AG04449 (cell line): Measurements from ENCODE around the gene CDKN2B-AS1.

Source experiments
- CTCF ChIA-PET: fragments of 350-600 bp; formaldehyde crosslinking; extraction: SDS; loops from one replicate; lab custom pipeline; 2021; ENCODE audit warnings: antibody characterized with exemption; lab: Yijun Ruan, JAX
- POLR2A ChIA-PET: fragments of 400-600, 350-600 bp; formaldehyde crosslinking; extraction: SDS; loops from one replicate; lab custom pipeline; 2020; ENCODE audit warnings: antibody characterized with exemption, inconsistent platforms; lab: Yijun Ruan, JAX
- DNase-seq: peaks from one replicate; pipeline ENCODE4 v3.0.0-alpha.2; 2010; ENCODE audit warnings: low read depth, low spot score
- H3K4me3 ChIP-seq: 2 replicates; pipeline ENCODE4 v1.5.1; 2011; ENCODE audit warnings: low read depth, mild to moderate bottlenecking, control low read depth, low read length
- TF ChIP-seq, protein P1 (sequence below): IDR thresholded peaks from one replicate; pipeline ENCODE4 v1.5.1; 2011; ENCODE audit warnings: mild to moderate bottlenecking, moderate library complexity, low read length, control low read depth, inconsistent platforms; ENCODE audit not compliant: insufficient read depth; ENCODE audit errors: missing control alignments

The CDKN2B-AS1 gene

DNA sequence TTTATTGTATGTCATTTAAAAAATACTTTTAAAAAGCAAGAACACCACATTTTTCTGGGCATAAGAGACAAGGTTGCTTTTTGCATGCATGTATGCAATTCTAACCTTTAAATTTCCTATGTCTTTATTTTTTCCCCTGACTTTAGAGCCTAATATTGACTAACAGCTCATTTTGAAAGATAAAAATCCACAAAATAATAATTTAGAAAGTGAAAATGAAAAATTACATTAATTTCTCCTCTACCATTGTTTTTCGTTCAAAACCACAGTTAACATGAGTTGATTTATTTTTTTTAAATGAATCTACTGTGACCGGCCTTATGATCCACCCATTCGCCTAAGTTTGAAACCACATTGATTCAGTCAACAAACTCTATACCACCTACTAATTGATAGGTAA lies 152.0 kb downstream of the CDKN2B-AS1 start:
- H3K4me3 ChIP-seq: no peak overlapping the region
- POLR2A ChIA-PET: no interaction called here
- DNase-seq: no peak
- CTCF ChIA-PET: interaction anchor here (1.0 to 3.8 kb wide), 4 partner anchors 12 to 138 kb away, joined by 3 to 15 read pairs (median 4); partner anchors contain the start of gene CDKN2B
- TF ChIP-seq, protein P1, sequence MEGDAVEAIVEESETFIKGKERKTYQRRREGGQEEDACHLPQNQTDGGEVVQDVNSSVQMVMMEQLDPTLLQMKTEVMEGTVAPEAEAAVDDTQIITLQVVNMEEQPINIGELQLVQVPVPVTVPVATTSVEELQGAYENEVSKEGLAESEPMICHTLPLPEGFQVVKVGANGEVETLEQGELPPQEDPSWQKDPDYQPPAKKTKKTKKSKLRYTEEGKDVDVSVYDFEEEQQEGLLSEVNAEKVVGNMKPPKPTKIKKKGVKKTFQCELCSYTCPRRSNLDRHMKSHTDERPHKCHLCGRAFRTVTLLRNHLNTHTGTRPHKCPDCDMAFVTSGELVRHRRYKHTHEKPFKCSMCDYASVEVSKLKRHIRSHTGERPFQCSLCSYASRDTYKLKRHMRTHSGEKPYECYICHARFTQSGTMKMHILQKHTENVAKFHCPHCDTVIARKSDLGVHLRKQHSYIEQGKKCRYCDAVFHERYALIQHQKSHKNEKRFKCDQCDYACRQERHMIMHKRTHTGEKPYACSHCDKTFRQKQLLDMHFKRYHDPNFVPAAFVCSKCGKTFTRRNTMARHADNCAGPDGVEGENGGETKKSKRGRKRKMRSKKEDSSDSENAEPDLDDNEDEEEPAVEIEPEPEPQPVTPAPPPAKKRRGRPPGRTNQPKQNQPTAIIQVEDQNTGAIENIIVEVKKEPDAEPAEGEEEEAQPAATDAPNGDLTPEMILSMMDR: no peak

DNA sequence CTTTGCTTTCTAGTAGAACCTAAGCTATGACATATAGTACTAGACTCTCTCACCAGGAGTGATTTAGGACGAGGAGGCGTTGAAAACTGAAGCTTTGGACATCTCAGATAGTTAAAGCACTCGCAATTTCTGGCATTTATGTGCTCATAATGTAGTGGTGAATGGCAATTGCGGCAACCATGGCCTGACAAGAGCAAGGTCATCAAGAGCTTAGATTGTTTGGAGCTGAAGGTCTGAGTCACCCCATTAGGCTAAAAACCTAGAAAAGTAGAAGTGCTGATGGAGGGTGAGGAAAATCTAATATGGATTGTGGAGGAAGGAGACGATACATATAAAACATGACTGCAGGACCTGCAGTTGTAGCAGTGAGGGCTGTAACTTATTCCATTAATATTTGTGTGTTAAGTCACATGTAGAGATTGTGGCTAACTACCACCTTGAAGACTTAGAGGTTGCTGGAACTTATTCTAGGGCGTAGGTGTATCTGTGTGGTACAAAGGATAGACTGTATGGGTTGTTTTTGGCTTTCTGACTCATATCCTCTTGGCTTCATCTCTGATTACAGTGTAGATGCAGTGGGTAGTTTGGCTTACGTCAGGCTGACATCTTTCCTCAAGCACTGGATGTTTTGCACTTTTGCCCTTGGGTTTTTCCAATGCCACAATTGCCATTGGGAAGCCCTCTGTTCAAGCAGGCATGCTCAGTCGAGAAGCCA lies 153.4 kb downstream of the CDKN2B-AS1 start:
- no peak for DNase-seq
- TF ChIP-seq, protein P1: no peak
- POLR2A ChIA-PET: interaction anchor here (0.6 kb wide), 2 partner anchors 11 to 140 kb away, joined by 3 read pairs; no protein-coding TSS in a partner anchor
- H3K4me3 ChIP-seq: no peak overlapping the region
- CTCF ChIA-PET: interaction anchor here (1.0 to 3.8 kb wide), 6 partner anchors 9 to 139 kb away, joined by 3 to 15 read pairs (median 4); partner anchors contain the start of gene CDKN2B

DNA sequence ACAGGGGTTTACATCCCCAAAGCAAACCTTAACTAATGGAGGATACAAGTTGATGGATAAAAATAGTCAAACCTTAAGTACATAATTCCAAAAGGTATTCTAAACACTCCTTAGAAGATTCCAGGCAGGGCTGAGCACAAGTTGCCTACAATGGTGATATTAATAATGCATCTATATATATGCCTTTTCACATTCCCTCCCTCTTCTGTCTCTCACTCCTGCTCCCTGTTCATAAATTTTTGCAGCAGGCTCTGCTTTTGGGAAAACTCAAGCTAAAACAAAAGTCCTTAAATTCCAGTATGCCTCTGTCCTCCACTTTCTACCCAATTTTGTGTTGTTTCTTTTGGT lies 153.9 kb downstream of the CDKN2B-AS1 start:
- no peak for DNase-seq
- no peak overlapping the region for H3K4me3 ChIP-seq
- POLR2A ChIA-PET: no interaction called here
- TF ChIP-seq, protein P1: no peak
- CTCF ChIA-PET: interaction anchor here (1.2 to 3.8 kb wide), 2 partner anchors 91 to 140 kb away, joined by 3 to 15 read pairs; partner anchors contain the start of gene CDKN2B

DNA sequence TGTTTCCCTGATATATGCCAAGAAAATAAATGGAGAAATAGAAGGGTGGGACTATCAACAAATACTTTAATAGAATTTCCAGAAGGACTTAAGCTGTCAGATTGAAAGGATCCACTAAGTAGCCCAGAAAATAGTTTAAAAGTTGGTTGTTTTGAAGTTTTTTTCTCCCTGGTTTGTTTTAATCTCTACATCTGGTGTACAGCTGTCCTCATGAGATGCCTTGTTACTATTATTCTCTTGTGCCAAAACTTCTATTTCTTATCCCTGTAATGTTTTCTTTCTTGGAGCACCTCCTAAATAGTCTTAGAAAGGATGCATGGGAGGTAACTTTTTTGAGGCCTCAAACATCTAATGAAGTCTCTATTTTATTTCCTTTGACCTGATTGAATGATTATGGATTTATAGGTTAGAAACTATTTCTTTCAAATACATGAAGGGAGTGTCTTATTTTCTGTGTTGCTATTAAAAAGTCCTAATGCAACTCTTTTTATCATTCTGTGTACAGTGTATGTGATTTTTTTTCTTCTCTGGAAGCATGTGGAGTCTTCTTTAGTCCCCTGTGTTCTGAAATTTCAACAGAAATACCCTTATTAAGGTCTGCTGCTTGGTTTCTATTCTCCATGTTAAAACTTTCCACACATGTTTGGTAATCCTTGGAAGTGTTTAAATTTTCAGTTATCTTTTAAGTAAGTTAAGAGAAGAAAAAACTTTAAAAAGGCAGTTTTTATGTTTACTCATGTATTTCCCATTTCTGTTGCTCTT lies 154.5 kb downstream of the CDKN2B-AS1 start:
- TF ChIP-seq, protein P1: no peak
- H3K4me3 ChIP-seq: no peak overlapping the region
- DNase-seq: no peak
- ChIA-PET CTCF (interaction anchor here (3.8 kb wide), 1 partner anchor 141 kb away, joined by 15 read pairs; the partner anchor contains the start of gene CDKN2B), POLR2A (no interaction called here)

DNA sequence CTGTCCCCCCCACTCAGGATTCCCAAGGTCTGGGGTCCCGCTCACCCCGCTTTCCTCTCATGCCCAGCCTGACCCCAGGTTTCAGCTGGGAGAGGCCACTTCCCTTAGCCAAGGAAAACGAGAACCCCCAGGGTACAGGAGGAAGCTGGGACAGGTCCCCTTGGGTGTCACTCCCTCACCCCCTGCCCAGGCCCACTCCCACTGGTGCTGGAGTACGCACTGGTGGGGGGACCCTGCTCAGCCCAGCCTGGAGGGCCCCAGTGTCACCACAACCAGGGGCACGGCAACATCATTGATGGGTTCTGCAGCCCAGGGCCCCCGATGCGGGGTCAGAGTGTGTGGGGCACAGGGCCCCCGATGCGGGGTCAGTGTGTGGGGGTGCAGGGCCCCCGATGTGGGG lies 159.5 kb downstream of the CDKN2B-AS1 start:
- DNase-seq: no peak
- CTCF ChIA-PET: interaction anchor here (2.3 kb wide), 1 partner anchor 145 kb away, joined by 7 read pairs; the partner anchor contains the start of gene CDKN2B
- TF ChIP-seq, protein P1: no peak
- H3K4me3 ChIP-seq: no peak overlapping the region
- POLR2A ChIA-PET: no interaction called here

DNA sequence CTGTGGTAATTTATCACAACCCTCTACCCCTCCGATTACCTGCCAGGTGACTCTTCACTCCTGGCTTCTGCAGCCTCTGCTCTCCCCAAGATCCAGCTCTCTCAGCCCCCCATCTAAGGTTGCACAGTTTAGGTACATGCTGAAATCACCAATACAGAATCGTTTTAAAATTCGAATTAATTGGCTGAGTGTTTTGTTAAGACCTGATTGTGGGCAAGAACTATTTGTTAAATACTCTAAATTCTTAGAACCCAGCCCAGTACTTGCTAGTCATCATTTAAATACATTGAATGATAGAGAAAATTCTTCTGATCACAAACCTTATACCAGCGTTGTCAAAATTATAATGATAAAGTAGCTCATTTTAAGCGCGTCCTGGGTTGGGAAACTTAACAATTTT lies 162.0 kb downstream of the CDKN2B-AS1 start:
- TF ChIP-seq, protein P1: no peak
- ChIA-PET CTCF (interaction anchor here (0.8 to 2.3 kb wide), 5 partner anchors 9 to 344 kb away, joined by 3 to 9 read pairs (median 3); partner anchors contain the start of gene CDKN2B), POLR2A (no interaction called here)
- no peak overlapping the region for H3K4me3 ChIP-seq
- no peak for DNase-seq
